K562 (cell line): ENCODE data around the gene EEFSEC. TPM values are rescaled to one million over a fixed set of nuclear protein-coding genes. Genes with fewer than 3 reads are reported as not detected.

Experiments
- CHD1 ChIP-seq: fragments of 200-600 bp; sonication (generic); IDR thresholded peaks from one replicate; pipeline ENCODE4 v1.6.1; 2012; ENCODE audit warnings: mild to moderate bottlenecking, moderate library complexity, low read length, inconsistent platforms
- FUS ChIP-seq: fragments of 200-400 bp; formaldehyde crosslinking; optimal IDR thresholded peaks from 2 replicates; pipeline ENCODE3; 2017; ENCODE audit warnings: low read depth, low read length
- MCM2 ChIP-seq: fragments of 450-650 bp; IDR thresholded peaks from 2 replicates; pipeline ENCODE4 v1.6.1; 2017; ENCODE audit warnings: low read depth, mild to moderate bottlenecking
- MTA3 ChIP-seq: fragments of 450-650 bp; formaldehyde crosslinking; IDR thresholded peaks from 2 replicates; pipeline ENCODE4 v1.6.1; 2017; ENCODE audit warnings: mild to moderate bottlenecking, borderline replicate concordance
- RBBP5 ChIP-seq: fragments of 200-600 bp; sonication (generic); IDR thresholded peaks from 2 replicates; pipeline ENCODE4 v1.6.1; 2012; ENCODE audit warnings: borderline replicate concordance, mild to moderate bottlenecking, low read length, control low read depth, inconsistent platforms; ENCODE audit not compliant: insufficient read depth, poor library complexity, severe bottlenecking
- RFX5 ChIP-seq: IDR thresholded peaks from 2 replicates; pipeline ENCODE4 v1.6.1; 2011; ENCODE audit warnings: low read depth, mild to moderate bottlenecking, improper control_type of control experiment, low read length
- ZNF12 ChIP-seq: sonication (generic); formaldehyde crosslinking; IDR thresholded peaks from 2 replicates; pipeline ENCODE4 v1.4.0; 2020; ENCODE audit warnings: mild to moderate bottlenecking, missing genetic modification reagents
- ZNF76 ChIP-seq: fragments of 250-450 bp; sonication (Bioruptor Pico); IDR thresholded peaks from 2 replicates; pipeline ENCODE4 v1.4.0; 2020; ENCODE audit warnings: mild to moderate bottlenecking, moderate library complexity, borderline replicate concordance
- polyA plus RNA-seq, 8 experiments: library from polyadenylated mRNA; depleted of rRNA in 4 of 8; stranded (reverse) in 5 of 8; unstranded in 3 of 8; fragments of >200 nt; fragmentation: Nextera tagmentation in 2 of 8; fragmentation: Illumina TruSeq in 1 of 8; extraction: Ambion mirVana in 2 of 8; extraction: Trizol in 1 of 8; gene quantifications; 2 replicates each; pipeline versions ENCODE4 v1.2.1 to v1.2.3, GENCODE V29; 2011 to 2014; ENCODE audit warnings: inconsistent platforms in 1 of 8, missing spikeins in 1 of 8
- total RNA-seq, 7 experiments: library from RNA; depleted of rRNA in 6 of 7; stranded (reverse); fragments of >200 nt in 6 of 7; fragmentation: Illumina TruSeq in 2 of 7; extraction: Trizol in 2 of 7; gene quantifications; 2 replicates each; pipeline versions ENCODE4 v1.2.1 to v1.2.3, GENCODE V29; 2011 to 2021; ENCODE audit warnings: low replicate concordance in 1 of 7
- TF ChIP-seq, protein P1 (sequence below): fragments of 450-650 bp; IDR thresholded peaks from 2 replicates; pipeline ENCODE4 v1.6.1; 2016; ENCODE audit warnings: mild to moderate bottlenecking, moderate library complexity
- TF ChIP-seq, protein P2 (sequence below): IDR thresholded peaks from 2 replicates; pipeline ENCODE4 v1.6.1; 2011; ENCODE audit warnings: borderline replicate concordance, low read depth, mild to moderate bottlenecking, moderate library complexity, low read length; ENCODE audit not compliant: insufficient read depth, poor library complexity, severe bottlenecking

The EEFSEC gene
- total and polyA plus RNA-seq, 9 of the 15 experiments (the other 6 are each of a cell fraction or from before 2014, with no cell fraction given): 0.35 to 11.8 (median 7.7) TPM

GRCh38 chr3:128160661-128161060, 7.4 kb downstream of the EEFSEC start (continued):
- TF ChIP-seq, protein P1, sequence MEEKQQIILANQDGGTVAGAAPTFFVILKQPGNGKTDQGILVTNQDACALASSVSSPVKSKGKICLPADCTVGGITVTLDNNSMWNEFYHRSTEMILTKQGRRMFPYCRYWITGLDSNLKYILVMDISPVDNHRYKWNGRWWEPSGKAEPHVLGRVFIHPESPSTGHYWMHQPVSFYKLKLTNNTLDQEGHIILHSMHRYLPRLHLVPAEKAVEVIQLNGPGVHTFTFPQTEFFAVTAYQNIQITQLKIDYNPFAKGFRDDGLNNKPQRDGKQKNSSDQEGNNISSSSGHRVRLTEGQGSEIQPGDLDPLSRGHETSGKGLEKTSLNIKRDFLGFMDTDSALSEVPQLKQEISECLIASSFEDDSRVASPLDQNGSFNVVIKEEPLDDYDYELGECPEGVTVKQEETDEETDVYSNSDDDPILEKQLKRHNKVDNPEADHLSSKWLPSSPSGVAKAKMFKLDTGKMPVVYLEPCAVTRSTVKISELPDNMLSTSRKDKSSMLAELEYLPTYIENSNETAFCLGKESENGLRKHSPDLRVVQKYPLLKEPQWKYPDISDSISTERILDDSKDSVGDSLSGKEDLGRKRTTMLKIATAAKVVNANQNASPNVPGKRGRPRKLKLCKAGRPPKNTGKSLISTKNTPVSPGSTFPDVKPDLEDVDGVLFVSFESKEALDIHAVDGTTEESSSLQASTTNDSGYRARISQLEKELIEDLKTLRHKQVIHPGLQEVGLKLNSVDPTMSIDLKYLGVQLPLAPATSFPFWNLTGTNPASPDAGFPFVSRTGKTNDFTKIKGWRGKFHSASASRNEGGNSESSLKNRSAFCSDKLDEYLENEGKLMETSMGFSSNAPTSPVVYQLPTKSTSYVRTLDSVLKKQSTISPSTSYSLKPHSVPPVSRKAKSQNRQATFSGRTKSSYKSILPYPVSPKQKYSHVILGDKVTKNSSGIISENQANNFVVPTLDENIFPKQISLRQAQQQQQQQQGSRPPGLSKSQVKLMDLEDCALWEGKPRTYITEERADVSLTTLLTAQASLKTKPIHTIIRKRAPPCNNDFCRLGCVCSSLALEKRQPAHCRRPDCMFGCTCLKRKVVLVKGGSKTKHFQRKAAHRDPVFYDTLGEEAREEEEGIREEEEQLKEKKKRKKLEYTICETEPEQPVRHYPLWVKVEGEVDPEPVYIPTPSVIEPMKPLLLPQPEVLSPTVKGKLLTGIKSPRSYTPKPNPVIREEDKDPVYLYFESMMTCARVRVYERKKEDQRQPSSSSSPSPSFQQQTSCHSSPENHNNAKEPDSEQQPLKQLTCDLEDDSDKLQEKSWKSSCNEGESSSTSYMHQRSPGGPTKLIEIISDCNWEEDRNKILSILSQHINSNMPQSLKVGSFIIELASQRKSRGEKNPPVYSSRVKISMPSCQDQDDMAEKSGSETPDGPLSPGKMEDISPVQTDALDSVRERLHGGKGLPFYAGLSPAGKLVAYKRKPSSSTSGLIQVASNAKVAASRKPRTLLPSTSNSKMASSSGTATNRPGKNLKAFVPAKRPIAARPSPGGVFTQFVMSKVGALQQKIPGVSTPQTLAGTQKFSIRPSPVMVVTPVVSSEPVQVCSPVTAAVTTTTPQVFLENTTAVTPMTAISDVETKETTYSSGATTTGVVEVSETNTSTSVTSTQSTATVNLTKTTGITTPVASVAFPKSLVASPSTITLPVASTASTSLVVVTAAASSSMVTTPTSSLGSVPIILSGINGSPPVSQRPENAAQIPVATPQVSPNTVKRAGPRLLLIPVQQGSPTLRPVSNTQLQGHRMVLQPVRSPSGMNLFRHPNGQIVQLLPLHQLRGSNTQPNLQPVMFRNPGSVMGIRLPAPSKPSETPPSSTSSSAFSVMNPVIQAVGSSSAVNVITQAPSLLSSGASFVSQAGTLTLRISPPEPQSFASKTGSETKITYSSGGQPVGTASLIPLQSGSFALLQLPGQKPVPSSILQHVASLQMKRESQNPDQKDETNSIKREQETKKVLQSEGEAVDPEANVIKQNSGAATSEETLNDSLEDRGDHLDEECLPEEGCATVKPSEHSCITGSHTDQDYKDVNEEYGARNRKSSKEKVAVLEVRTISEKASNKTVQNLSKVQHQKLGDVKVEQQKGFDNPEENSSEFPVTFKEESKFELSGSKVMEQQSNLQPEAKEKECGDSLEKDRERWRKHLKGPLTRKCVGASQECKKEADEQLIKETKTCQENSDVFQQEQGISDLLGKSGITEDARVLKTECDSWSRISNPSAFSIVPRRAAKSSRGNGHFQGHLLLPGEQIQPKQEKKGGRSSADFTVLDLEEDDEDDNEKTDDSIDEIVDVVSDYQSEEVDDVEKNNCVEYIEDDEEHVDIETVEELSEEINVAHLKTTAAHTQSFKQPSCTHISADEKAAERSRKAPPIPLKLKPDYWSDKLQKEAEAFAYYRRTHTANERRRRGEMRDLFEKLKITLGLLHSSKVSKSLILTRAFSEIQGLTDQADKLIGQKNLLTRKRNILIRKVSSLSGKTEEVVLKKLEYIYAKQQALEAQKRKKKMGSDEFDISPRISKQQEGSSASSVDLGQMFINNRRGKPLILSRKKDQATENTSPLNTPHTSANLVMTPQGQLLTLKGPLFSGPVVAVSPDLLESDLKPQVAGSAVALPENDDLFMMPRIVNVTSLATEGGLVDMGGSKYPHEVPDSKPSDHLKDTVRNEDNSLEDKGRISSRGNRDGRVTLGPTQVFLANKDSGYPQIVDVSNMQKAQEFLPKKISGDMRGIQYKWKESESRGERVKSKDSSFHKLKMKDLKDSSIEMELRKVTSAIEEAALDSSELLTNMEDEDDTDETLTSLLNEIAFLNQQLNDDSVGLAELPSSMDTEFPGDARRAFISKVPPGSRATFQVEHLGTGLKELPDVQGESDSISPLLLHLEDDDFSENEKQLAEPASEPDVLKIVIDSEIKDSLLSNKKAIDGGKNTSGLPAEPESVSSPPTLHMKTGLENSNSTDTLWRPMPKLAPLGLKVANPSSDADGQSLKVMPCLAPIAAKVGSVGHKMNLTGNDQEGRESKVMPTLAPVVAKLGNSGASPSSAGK: no peak
- TF ChIP-seq ZNF76 (CRISPR knock-in tag) (no peak), MCM2 (no peak), ZNF12 (CRISPR knock-in tag) (no peak), CHD1 (no peak), RBBP5 (no peak), MTA3 (no peak), RFX5 (no peak), FUS (no peak)
- TF ChIP-seq, protein P2, sequence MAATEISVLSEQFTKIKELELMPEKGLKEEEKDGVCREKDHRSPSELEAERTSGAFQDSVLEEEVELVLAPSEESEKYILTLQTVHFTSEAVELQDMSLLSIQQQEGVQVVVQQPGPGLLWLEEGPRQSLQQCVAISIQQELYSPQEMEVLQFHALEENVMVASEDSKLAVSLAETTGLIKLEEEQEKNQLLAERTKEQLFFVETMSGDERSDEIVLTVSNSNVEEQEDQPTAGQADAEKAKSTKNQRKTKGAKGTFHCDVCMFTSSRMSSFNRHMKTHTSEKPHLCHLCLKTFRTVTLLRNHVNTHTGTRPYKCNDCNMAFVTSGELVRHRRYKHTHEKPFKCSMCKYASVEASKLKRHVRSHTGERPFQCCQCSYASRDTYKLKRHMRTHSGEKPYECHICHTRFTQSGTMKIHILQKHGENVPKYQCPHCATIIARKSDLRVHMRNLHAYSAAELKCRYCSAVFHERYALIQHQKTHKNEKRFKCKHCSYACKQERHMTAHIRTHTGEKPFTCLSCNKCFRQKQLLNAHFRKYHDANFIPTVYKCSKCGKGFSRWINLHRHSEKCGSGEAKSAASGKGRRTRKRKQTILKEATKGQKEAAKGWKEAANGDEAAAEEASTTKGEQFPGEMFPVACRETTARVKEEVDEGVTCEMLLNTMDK: no peak
- TF ChIP-seq, all 486 proteins: peak for 0
